Right lobe of liver (tissue), 6 donors: ENCODE measurements around the gene PYGB. TPM values are rescaled to one million over a fixed set of nuclear protein-coding genes. Genes with fewer than 3 reads are reported as not detected.
A peak's percentile ranks its signal among the peaks of the same experiment; 100 is the strongest.

Experiments
- ATAC-seq, 4 donors: fragments of 200-7000 bp; cut with Tn5 transposase; one replicate each; pipeline ENCODE4 v1.9.1; 2020; ENCODE audit warnings: mild to moderate bottlenecking in 4 of 4, moderate library complexity in 4 of 4
- DNase-seq, 3 donors: peaks; one replicate each; pipeline ENCODE4 v3.0.0-alpha.2; 2020
- H3K27ac ChIP-seq, 3 donors: fragments of 200-600 bp; one replicate each; pipeline ENCODE4 v1.8.0; 2022
- H3K27me3 ChIP-seq, 2 donors: fragments of 200-600 bp; one replicate each; pipeline ENCODE4 v1.8.0; 2022
- H3K36me3 ChIP-seq, 4 donors: fragments of 200-600 bp; sonication (generic) in 1 of 4; one replicate each; pipeline versions ENCODE4 v1.5.1 to v1.8.0; 2017 to 2022; ENCODE audit warnings: control low read depth in 1 of 4
- H3K4me1 ChIP-seq, 4 donors: fragments of 200-600 bp; sonication (generic) in 1 of 4; one replicate each; pipeline versions ENCODE4 v1.5.1 to v1.8.0; 2017 to 2022; ENCODE audit warnings: control low read depth in 1 of 4
- H3K4me3 ChIP-seq, 3 donors: fragments of 200-600 bp; one replicate each; pipeline ENCODE4 v1.8.0; 2022
- H3K9me3 ChIP-seq, 4 donors: fragments of 200-600 bp; sonication (generic) in 1 of 4; one replicate each; pipeline versions ENCODE4 v1.5.1 to v1.8.0; 2017 to 2022; ENCODE audit warnings: control low read depth in 1 of 4
- CTCF ChIP-seq, 4 donors: fragments of 200-600 bp in 3 of 4; fragments of 450-650 bp in 1 of 4; IDR thresholded peaks; one replicate each; pipeline versions ENCODE4 v1.5.1 to v1.8.0; 2016 to 2022; ENCODE audit warnings: antibody characterized with exemption in 4 of 4, mild to moderate bottlenecking in 2 of 4
- POLR2A ChIP-seq: fragments of 450-650 bp; IDR thresholded peaks from one replicate; pipeline ENCODE4 v1.6.1; 2017; ENCODE audit warnings: antibody characterized with exemption, mild to moderate bottlenecking
- WGBS: methylation state at CpG from one replicate; pipeline ENCODE4 v1.1.6; 2018; ENCODE audit warnings: low coverage, low lambda C conversion rate; ENCODE audit not compliant: insufficient coverage; ENCODE audit errors: missing lambda C conversion rate; 5-methylcytosine and 5-hydroxymethylcytosine counted together
- intact Hi-C, 2 donors: fragments of 100-400 bp; cut with DNase I; formaldehyde crosslinking; loops; one replicate each; pipeline versions ENCODE4 v1.11.2 to v1.14.1; 2022
- total RNA-seq, 6 experiments: library from RNA; depleted of rRNA in 2 of 6; stranded (reverse); fragments of >200 nt in 2 of 6; fragmentation: NEBNext Ultra II Directional in 3 of 6; extraction: Animal tissue kit (Norgen Biotek cat#: 25700) in 3 of 6; gene quantifications; one replicate each; pipeline versions ENCODE4 v1.1.0 to v1.2.4, GENCODE V29; 2016 to 2023
- donor health status: DM: no; HTN: yes; CAD: no.
- donor health status: DM: no; HTN: no; CAD: no.
- donor health status: DM: no; HTN: no; CAD: no.
- donor health status: DM: no; HTN: yes; CAD: no.
- donor health status: DM: no; HTN: yes; CAD: no.

The PYGB gene
- total RNA-seq, 6 experiments from 2014 or later = 6.6 to 27.4 (median 13.2) TPM

DNA sequence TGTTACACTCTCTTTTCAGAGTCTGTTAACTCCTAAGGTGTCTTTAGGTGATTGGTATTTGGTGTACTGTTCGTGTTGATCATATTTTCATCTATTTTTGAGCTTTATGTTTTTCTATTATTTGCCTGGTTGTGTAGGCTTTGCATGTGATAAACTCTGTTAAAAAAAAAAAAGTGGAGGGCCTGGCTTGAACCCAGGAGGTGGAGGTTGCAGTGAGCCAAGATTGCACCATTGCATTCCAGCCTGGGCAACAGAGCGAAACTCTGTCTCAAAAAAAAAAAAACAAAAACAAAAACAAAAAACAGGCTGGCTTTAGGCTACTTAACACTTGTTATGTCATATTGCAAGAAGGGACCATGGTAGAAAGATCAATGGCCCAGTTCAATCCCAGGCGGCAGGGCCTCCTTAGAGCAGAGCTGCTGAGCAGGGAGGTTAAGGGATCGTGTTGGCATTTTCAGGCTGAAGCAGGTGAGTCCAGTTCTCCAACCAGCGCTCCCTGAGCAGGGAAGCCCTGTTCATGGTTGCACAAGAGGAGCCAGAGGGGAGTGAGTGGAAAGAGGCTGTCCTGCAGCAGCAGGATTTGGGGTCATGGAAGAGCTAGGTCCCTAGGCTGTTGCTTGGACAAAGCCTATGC lies 8.5 kb downstream of the PYGB start:
- Histone ChIP-seq H3K36me3 (peaks cover 0 to 2% (median 0%) of the 10 kb centered on the region in 4 donors), H3K4me3 (peak overlapping the region in 1 of 3 donors; percentile 25), H3K27ac (peak overlapping the region; percentile 43 to 44 (median 44)), H3K9me3 (no peaks in the 10 kb centered on the region), H3K27me3 (no peaks in the 10 kb centered on the region), H3K4me1 (peaks cover 0 to 16% (median 6%) of the 10 kb centered on the region in 4 donors)
- TF ChIP-seq POLR2A = no peak
- TF ChIP-seq CTCF (IDR thresholded peaks at IDR 0.05) = no peak
- 47% methylated on average over 4 of the region's 5 CpGs for WGBS
- intact Hi-C loops = no loop called here
- ATAC-seq = peak; percentile 64 to 90 (median 75)
- no peak for DNase-seq

- H3K4me1 ChIP-seq = peaks cover 0 to 16% (median 6%) of the 10 kb centered on the region in 4 donors
- ATAC-seq (no peak), DNase-seq (no peak)
- intact Hi-C loops = no loop called here
- no peaks in the 10 kb centered on the region for H3K27me3 ChIP-seq
- H3K36me3 ChIP-seq = peaks cover 0 to 2% (median 0%) of the 10 kb centered on the region in 4 donors
- no peak overlapping the region for H3K27ac ChIP-seq
- no peak overlapping the region for H3K4me3 ChIP-seq
- H3K9me3 ChIP-seq = no peaks in the 10 kb centered on the region
- WGBS = 100% methylated on average over 2 of the region's 5 CpGs
- TF ChIP-seq POLR2A (no peak), CTCF (IDR thresholded peaks at IDR 0.05) (no peak)
Observed at GRCh38 chr20:25257130-25257529, 9.2 kb downstream of the PYGB start.

DNA sequence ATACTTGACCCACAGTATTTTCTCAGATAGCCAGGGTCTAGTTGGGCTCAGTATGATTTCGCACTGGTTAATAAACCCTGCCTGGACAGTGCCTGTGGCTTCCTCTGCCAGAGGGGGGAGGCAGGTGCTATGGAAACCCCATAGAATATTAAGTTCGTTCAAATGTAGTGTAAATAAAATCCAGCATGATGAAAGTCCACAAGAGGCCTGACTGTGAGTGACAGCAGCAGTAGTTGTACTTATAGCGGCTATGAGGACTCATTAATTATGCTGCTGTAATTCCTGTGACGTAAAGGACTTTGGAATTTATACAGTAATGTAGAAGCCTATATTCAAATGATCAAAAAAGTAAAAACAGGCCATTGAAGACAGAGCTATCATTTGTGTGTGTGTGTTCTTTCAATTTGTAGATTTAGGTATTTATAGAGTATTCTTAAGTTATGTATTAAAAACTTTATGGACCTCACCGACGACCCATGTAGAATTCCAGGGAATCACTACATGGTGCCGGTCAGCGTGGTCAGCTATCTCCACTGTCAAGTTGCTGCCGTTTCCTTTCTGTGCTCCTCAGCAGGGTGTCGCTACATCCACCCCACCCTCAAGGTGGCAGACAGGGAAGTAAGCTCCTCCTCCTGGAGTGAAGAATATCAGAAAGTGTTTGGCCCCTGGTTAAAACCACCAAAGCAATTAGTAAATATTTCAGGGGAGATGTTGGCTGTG lies 10.0 kb downstream of the PYGB start:
- Histone ChIP-seq H3K27me3 (no peaks in the 10 kb centered on the region), H3K36me3 (peaks cover 0 to 2% (median 0%) of the 10 kb centered on the region in 4 donors), H3K4me1 (peaks cover 0 to 16% (median 6%) of the 10 kb centered on the region in 4 donors), H3K9me3 (no peaks in the 10 kb centered on the region), H3K4me3 (no peak overlapping the region), H3K27ac (no peak overlapping the region)
- TF ChIP-seq POLR2A (no peak), CTCF (IDR thresholded peaks at IDR 0.05) (no peak)
- WGBS = 68% methylated on average over 9 of the region's 10 CpGs
- DNase-seq (no peak), ATAC-seq (no peak)
- intact Hi-C loops = no loop called here

DNA sequence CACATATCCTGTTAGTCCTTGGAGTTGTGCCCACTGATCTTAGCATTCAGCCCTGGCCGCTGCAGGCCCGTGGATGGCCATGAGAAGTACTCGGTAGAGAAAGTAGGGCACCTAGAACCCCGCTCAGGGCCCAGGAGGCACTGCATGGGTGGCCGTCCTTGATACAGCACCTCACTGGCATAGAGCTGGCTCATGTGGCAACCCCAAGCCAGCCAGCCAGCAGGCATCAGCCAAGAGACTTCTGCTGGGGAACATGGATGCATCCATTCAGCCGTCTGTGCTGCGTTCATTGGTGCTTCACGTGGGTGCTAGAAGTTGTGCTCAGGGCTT lies 10.6 kb downstream of the PYGB start:
- peaks cover 0 to 2% (median 0%) of the 10 kb centered on the region in 4 donors for H3K36me3 ChIP-seq
- no peak for TF ChIP-seq POLR2A
- DNase-seq = no peak
- no peaks in the 10 kb centered on the region for H3K27me3 ChIP-seq
- intact Hi-C loops = no loop called here
- no peak for ATAC-seq
- no peaks in the 10 kb centered on the region for H3K9me3 ChIP-seq
- no peak overlapping the region for H3K27ac ChIP-seq
- peaks cover 0 to 16% (median 6%) of the 10 kb centered on the region in 4 donors for H3K4me1 ChIP-seq
- 50% methylated on average over 2 of the region's 8 CpGs for WGBS
- H3K4me3 ChIP-seq = no peak overlapping the region

- no peak for ATAC-seq
- Histone ChIP-seq H3K9me3 (no peaks in the 10 kb centered on the region), H3K27ac (no peak overlapping the region), H3K4me1 (peaks cover 0 to 16% (median 6%) of the 10 kb centered on the region in 4 donors), H3K4me3 (no peak overlapping the region), H3K27me3 (no peaks in the 10 kb centered on the region), H3K36me3 (peaks cover 0 to 2% (median 0%) of the 10 kb centered on the region in 4 donors)
- no peak for DNase-seq
- intact Hi-C loops = no loop called here
- no peak for TF ChIP-seq POLR2A
- TF ChIP-seq CTCF (IDR thresholded peaks at IDR 0.05) = no peak
- WGBS = 89% methylated on average over 3 of the region's 4 CpGs
Observed at GRCh38 chr20:25258828-25259227, 10.9 kb downstream of the PYGB start.
